HEK293 (cell line): ENCODE data around the gene ANKRD30B.
"Not testable (repeated sequence)": the region's sequence is repeated elsewhere in the genome, so short reads cannot be mapped to it uniquely, and the experiment has no call there.

Experiments used
- CTCF ChIP-seq: fragments of 450-650 bp; formaldehyde crosslinking; IDR thresholded peaks from 2 replicates; pipeline ENCODE4 v1.5.1; 2016; ENCODE audit warnings: missing biosample characterization, missing genetic modification characterization
- IKZF3 ChIP-seq: fragments of 450-650 bp; IDR thresholded peaks from 2 replicates; pipeline ENCODE4 v1.5.0; 2018; ENCODE audit warnings: missing biosample characterization, mild to moderate bottlenecking, missing genetic modification characterization, moderate library complexity
- REST ChIP-seq: fragments of 450-650 bp; formaldehyde crosslinking; IDR thresholded peaks from 2 replicates; pipeline ENCODE4 v1.5.1; 2016; ENCODE audit warnings: missing biosample characterization, missing genetic modification characterization
- TSHZ1 ChIP-seq: fragments of 450-650 bp; formaldehyde crosslinking; IDR thresholded peaks from 2 replicates; pipeline ENCODE4 v1.5.1; 2016; ENCODE audit warnings: missing biosample characterization, missing genetic modification characterization, borderline replicate concordance
- YY1 ChIP-seq: fragments of 450-650 bp; formaldehyde crosslinking; IDR thresholded peaks from 2 replicates; pipeline ENCODE4 v1.5.1; 2018; ENCODE audit warnings: missing biosample characterization, missing genetic modification characterization
- ZBTB26 ChIP-seq: fragments of 450-650 bp; formaldehyde crosslinking; optimal IDR thresholded peaks from 2 replicates; pipeline ENCODE3; 2016; ENCODE audit warnings: missing biosample characterization, mild to moderate bottlenecking, missing genetic modification characterization
- ZBTB7A ChIP-seq: fragments of 450-650 bp; formaldehyde crosslinking; IDR thresholded peaks from 2 replicates; pipeline ENCODE4 v1.5.1; 2016; ENCODE audit warnings: low read depth, missing biosample characterization, missing genetic modification characterization
- ZNF354C ChIP-seq: fragments of 450-650 bp; formaldehyde crosslinking; IDR thresholded peaks from 2 replicates; pipeline ENCODE4 v1.5.1; 2016; ENCODE audit warnings: missing biosample characterization, missing genetic modification characterization, low read depth, borderline replicate concordance
- ZNF423 ChIP-seq: fragments of 450-650 bp; formaldehyde crosslinking; IDR thresholded peaks from 2 replicates; pipeline ENCODE4 v1.5.1; 2016; ENCODE audit warnings: missing biosample characterization, missing genetic modification characterization
- ZNF549 ChIP-seq: fragments of 450-650 bp; IDR thresholded peaks from 2 replicates; pipeline ENCODE4 v1.5.1; 2018; ENCODE audit warnings: missing biosample characterization, missing genetic modification characterization, mild to moderate bottlenecking, inconsistent platforms, moderate library complexity
- ZNF629 ChIP-seq: fragments of 450-650 bp; formaldehyde crosslinking; IDR thresholded peaks from 2 replicates; pipeline ENCODE4 v1.5.1; 2017; ENCODE audit warnings: missing biosample characterization, missing genetic modification characterization
- ZNF664 ChIP-seq: fragments of 450-650 bp; formaldehyde crosslinking; IDR thresholded peaks from 2 replicates; pipeline ENCODE4 v1.5.1; 2016; ENCODE audit warnings: missing biosample characterization, missing genetic modification characterization
- ZNF785 ChIP-seq: fragments of 450-650 bp; formaldehyde crosslinking; IDR thresholded peaks from 2 replicates; pipeline ENCODE4 v1.5.1; 2016; ENCODE audit warnings: missing biosample characterization, missing genetic modification characterization
- ZSCAN16 ChIP-seq: fragments of 450-650 bp; formaldehyde crosslinking; IDR thresholded peaks from 2 replicates; pipeline ENCODE4 v1.5.1; 2016; ENCODE audit warnings: missing biosample characterization, missing genetic modification characterization

GRCh38 chr18:14878826-14879225, 130.9 kb downstream of the ANKRD30B start:
- not testable (repeated sequence) for TF ChIP-seq ZNF354C (tag by site-specific recombination); YY1; CTCF; ZNF423 (tag by site-specific recombination); ZNF629; IKZF3 (tag by site-specific recombination); ZNF549 (tag by site-specific recombination); ZSCAN16 (tag by site-specific recombination); ZBTB26 (tag by site-specific recombination); TSHZ1 (tag by site-specific recombination); ZBTB7A (tag by site-specific recombination); ZNF664 (tag by site-specific recombination); ZNF785 (tag by site-specific recombination); REST (tag by site-specific recombination)
